Renal cortical epithelial cell (primary cell): Measurements from ENCODE around the gene SLC25A29. TPM values are rescaled to one million over a fixed set of nuclear protein-coding genes. Genes with fewer than 3 reads are reported as not detected.
"Not testable (repeated sequence)": the region's sequence is repeated elsewhere in the genome, so short reads cannot be mapped to it uniquely, and the experiment has no call there.

Source experiments
- DNase-seq: peaks from one replicate; pipeline ENCODE4 v3.0.0-alpha.2; 2011; ENCODE audit warnings: low read depth
- total RNA-seq: library from RNA; depleted of rRNA; stranded (reverse); fragments of >200 nt; gene quantifications from 2 replicates; pipeline ENCODE4 v1.2.3, GENCODE V29; 2014

The SLC25A29 gene
- total RNA-seq, 1 donor from 2014 or later, result 92.2 TPM

GRCh38 chr14:100293497-100294212 is 12.6 kb downstream of the SLC25A29 start:
- no peak for DNase-seq

GRCh38 chr14:100292776-100293461 is 13.3 kb downstream of the SLC25A29 start:
- no peak for DNase-seq

- DNase-seq, result no peak
These were observed 13.9 kb downstream of the SLC25A29 start for GRCh38 chr14:100292301-100292775.

- DNase-seq, result no peak
These were observed 14.8 kb downstream of the SLC25A29 start for GRCh38 chr14:100291305-100292075.

- DNase-seq, result no peak
These were observed 15.5 kb downstream of the SLC25A29 start for GRCh38 chr14:100290607-100291304.

- no peak for DNase-seq
These were observed 16.2 kb downstream of the SLC25A29 start for GRCh38 chr14:100289916-100290606.

GRCh38 chr14:100288382-100289185 is 17.7 kb downstream of the SLC25A29 start:
- DNase-seq, result no peak

GRCh38 chr14:100287998-100288295 is 18.3 kb downstream of the SLC25A29 start:
- DNase-seq, result not testable (repeated sequence)

GRCh38 chr14:100287202-100287997 is 18.8 kb downstream of the SLC25A29 start:
- DNase-seq, result no peak

- DNase-seq, result no peak
These were observed 19.6 kb downstream of the SLC25A29 start for GRCh38 chr14:100286484-100287191.

- no peak for DNase-seq
These were observed 20.3 kb downstream of the SLC25A29 start for GRCh38 chr14:100285913-100286400.

GRCh38 chr14:100285021-100285912 is 21.0 kb downstream of the SLC25A29 start:
- DNase-seq, result no peak

GRCh38 chr14:100283984-100284881 is 22.0 kb downstream of the SLC25A29 start:
- no peak for DNase-seq

- DNase-seq, result not testable (repeated sequence)
These were observed 22.8 kb downstream of the SLC25A29 start for GRCh38 chr14:100283436-100283835.

GRCh38 chr14:100282766-100283419 is 23.4 kb downstream of the SLC25A29 start:
- DNase-seq, result peak; percentile 48

- DNase-seq, result no peak
These were observed 24.2 kb downstream of the SLC25A29 start for GRCh38 chr14:100282083-100282350.
